GM12801 (cell line): ENCODE results near the gene HERC4.

Source experiments
- TF ChIP-seq, protein P1 (sequence below): IDR thresholded peaks from one replicate; pipeline ENCODE4 v1.5.1; 2011; ENCODE audit warnings: control low read depth; ENCODE audit not compliant: insufficient read length; ENCODE audit errors: extremely low read depth

Gene HERC4

DNA sequence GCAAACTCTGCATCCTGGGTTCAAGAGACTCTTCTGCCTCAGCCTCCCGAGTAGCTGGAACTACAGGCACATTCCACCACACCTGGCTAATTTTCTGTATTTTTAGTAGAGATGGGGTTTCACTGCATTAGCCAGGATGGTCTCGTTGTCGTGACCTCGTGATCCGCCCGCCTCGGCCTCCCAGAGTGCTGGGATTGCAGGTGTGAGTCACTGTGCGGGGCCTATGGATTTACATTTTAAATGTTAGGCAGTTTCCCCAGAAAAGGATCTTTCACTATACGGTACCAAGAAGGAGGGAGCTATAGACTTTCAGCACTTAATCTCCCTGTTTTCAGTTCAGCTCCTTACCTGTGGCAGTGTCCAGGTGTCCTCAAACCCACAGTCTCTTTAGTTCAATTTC, 139.9 kb downstream of the HERC4 start:
- TF ChIP-seq, protein P1, sequence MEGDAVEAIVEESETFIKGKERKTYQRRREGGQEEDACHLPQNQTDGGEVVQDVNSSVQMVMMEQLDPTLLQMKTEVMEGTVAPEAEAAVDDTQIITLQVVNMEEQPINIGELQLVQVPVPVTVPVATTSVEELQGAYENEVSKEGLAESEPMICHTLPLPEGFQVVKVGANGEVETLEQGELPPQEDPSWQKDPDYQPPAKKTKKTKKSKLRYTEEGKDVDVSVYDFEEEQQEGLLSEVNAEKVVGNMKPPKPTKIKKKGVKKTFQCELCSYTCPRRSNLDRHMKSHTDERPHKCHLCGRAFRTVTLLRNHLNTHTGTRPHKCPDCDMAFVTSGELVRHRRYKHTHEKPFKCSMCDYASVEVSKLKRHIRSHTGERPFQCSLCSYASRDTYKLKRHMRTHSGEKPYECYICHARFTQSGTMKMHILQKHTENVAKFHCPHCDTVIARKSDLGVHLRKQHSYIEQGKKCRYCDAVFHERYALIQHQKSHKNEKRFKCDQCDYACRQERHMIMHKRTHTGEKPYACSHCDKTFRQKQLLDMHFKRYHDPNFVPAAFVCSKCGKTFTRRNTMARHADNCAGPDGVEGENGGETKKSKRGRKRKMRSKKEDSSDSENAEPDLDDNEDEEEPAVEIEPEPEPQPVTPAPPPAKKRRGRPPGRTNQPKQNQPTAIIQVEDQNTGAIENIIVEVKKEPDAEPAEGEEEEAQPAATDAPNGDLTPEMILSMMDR, result no peak

DNA sequence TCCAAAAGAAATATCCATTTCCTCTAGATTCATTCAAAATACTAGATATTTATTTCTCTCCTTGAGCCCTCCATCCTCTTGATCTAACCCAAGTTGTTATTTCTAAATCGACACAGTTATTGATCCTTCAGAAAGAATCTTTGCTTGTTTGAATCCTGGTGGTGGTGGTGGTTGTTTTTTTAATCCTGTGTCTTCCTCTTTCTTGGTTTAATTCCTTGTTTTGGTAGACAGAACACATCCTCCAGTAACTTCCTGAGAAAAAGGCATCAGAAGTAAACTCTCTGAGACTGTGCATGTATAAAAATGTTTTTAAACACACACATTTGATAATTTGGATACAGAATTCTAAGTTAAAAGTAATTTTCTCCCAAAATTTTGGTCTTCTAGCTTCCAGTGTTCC, 140.7 kb downstream of the HERC4 start:
- TF ChIP-seq, protein P1, result no peak

DNA sequence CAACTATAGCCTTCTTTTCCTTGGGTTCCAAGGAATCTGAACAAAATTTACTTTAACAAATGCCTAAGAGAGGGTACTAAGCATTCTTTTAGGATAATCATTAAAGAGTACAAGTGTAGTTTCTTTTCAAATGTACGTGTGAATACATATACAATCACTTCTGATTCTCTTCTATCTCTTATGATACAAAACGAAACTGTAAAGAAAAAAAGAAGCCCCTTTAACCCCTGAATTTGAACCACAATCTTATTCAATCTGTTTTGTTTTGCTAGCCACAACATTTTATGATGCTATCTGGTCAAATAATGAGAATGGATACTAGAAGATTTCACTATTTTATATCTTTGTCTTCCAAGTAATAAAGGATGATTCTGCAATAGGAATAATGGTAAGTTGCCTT, 141.9 kb downstream of the HERC4 start:
- TF ChIP-seq, protein P1, result no peak

GRCh38 chr10:67926951-67927350, 148.1 kb downstream of the HERC4 start:
- TF ChIP-seq, protein P1, result no peak

GRCh38 chr10:67925449-67926005, 149.6 kb downstream of the HERC4 start:
- TF ChIP-seq, protein P1, result no peak

- TF ChIP-seq, protein P1, result no peak
Measured at GRCh38 chr10:67924136-67924535, 150.9 kb downstream of the HERC4 start.

DNA sequence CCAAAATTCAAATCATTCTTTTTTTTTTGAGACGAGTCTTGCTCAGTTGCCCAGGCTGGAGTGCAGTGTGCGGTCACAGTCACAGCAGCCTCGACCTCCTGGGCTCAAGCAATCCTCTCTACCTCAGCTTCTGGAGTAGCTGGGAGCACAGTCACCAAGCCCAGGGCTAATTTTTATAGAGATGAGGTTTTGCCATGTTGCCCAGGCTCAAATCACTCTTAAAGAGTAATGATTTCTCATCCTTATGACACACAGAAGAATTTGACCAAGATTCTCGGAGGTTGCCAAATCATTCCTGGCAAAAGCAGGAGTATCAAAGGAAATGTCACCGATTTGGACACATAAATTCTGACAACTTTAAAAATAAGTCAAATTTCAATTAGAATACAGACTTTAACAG, 151.5 kb downstream of the HERC4 start:
- TF ChIP-seq, protein P1, result no peak
